OCI-LY1 (cell line): Measurements from ENCODE around the gene MACROD2.

ENCODE experiments used
- EZH2 ChIP-seq: fragments of 200-600 bp; sonication (generic), shearing (Covaris generic); IDR thresholded peaks from 2 replicates; pipeline ENCODE4 v1.8.0; 2017; ENCODE audit warnings: borderline replicate concordance, mixed run types, mild to moderate bottlenecking, antibody characterized with exemption, low read length, moderate library complexity, mixed read lengths
- TF ChIP-seq, protein P1 (sequence below): fragments of 200-600 bp; sonication (generic), shearing (Covaris generic); IDR thresholded peaks from 2 replicates; pipeline ENCODE4 v1.5.1; 2017; ENCODE audit warnings: mild to moderate bottlenecking, antibody characterized with exemption, low read length, moderate library complexity, mixed read lengths

DNA sequence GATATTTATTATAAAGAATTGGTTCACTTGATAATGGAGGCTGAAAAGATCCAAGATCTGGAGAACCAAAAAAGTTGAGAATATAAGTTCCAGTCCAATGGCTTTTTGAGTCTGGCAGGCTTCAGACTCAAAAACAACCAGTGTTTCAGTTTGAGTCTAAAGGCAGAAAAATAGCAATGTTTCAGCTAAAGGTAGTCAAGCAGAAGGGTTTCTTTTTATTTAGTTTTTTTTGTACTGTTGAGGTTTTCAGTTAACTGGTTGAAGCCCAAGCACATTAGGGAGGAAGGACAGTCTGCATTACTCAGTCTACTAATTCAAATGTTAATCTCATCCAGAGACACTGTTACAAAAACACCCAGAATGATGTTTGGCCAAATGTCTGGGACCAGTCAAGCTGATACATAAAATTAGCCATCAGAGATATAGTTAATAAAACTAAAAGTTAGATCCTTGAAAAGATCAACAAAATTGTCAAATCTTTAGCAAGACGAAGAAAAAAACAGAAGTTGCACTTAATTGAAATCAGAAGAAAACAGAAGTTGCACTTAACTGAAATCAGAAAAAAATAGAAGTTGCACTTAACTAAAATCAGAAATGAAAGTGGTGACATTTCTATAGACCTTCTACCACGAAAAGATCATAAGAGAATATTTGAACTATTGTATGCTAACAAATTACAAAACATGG lies 1322.4 kb downstream of the MACROD2 start:
- TF ChIP-seq, protein P1, sequence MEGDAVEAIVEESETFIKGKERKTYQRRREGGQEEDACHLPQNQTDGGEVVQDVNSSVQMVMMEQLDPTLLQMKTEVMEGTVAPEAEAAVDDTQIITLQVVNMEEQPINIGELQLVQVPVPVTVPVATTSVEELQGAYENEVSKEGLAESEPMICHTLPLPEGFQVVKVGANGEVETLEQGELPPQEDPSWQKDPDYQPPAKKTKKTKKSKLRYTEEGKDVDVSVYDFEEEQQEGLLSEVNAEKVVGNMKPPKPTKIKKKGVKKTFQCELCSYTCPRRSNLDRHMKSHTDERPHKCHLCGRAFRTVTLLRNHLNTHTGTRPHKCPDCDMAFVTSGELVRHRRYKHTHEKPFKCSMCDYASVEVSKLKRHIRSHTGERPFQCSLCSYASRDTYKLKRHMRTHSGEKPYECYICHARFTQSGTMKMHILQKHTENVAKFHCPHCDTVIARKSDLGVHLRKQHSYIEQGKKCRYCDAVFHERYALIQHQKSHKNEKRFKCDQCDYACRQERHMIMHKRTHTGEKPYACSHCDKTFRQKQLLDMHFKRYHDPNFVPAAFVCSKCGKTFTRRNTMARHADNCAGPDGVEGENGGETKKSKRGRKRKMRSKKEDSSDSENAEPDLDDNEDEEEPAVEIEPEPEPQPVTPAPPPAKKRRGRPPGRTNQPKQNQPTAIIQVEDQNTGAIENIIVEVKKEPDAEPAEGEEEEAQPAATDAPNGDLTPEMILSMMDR, result no peak
- TF ChIP-seq EZH2, result no peak
